ENCODE results near the gene MARVELD3. TPM values are rescaled to one million over a fixed set of nuclear protein-coding genes. Genes with fewer than 3 reads are reported as not detected.

The MARVELD3 gene
- total RNA-seq, 2 donors from 2014 or later, result 14.5 to 58.7 TPM

- no peak for TF ChIP-seq CTCF (IDR thresholded peaks at IDR 0.05)
- no peaks in the 10 kb centered on the region for H3K36me3 ChIP-seq (replicated peaks in 1 of 2; ENCODE audit: insufficient read depth in 1 of 2, low read depth in 2 of 2)
- H3K9me3 ChIP-seq, result no peaks in the 10 kb centered on the region
- no peak overlapping the region for H3K4me3 ChIP-seq
- H3K27me3 ChIP-seq, result no peaks in the 10 kb centered on the region
- ATAC-seq, result no peak
- no peak for DNase-seq
- 93 to 98% methylated on average over 5 of the region's 5 CpGs for WGBS, 2 donors
- H3K4me1 ChIP-seq, result no peaks in the 10 kb centered on the region
- intact Hi-C loops (cut with DNase I), result no loop called here
- H3K27ac ChIP-seq, result no peak overlapping the region
These were observed 47.0 kb downstream of the MARVELD3 start for GRCh38 chr16:71672803-71673581.

GRCh38 chr16:71673582-71673973 is 47.6 kb downstream of the MARVELD3 start:
- H3K4me3 ChIP-seq, result no peak overlapping the region
- ATAC-seq, result no peak
- 96 to 100% methylated on average over 1 of the region's 1 CpG for WGBS, 2 donors

GRCh38 chr16:71674229-71674628 is 48.2 kb downstream of the MARVELD3 start:
- Histone ChIP-seq H3K27me3 (no peaks in the 10 kb centered on the region), H3K4me3 (no peak overlapping the region), H3K36me3 (replicated peaks in 1 of 2; ENCODE audit: insufficient read depth in 1 of 2, low read depth in 2 of 2) (no peaks in the 10 kb centered on the region), H3K9me3 (no peaks in the 10 kb centered on the region), H3K4me1 (no peaks in the 10 kb centered on the region), H3K27ac (no peak overlapping the region)
- DNase-seq (no peak), ATAC-seq (no peak)
- WGBS, 2 donors, result 92 to 97% methylated on average over 2 of the region's 2 CpGs
- TF ChIP-seq POLR2A (IDR thresholded peaks at IDR 0.05) (no peak), CTCF (IDR thresholded peaks at IDR 0.05) (no peak)
- intact Hi-C loops (cut with DNase I), result no loop called here

More at GRCh38 chr16:71673582-71673973, 47.6 kb downstream of the MARVELD3 start:
- Histone ChIP-seq H3K4me1 (no peaks in the 10 kb centered on the region), H3K36me3 (replicated peaks in 1 of 2; ENCODE audit: insufficient read depth in 1 of 2, low read depth in 2 of 2) (no peaks in the 10 kb centered on the region), H3K27me3 (no peaks in the 10 kb centered on the region), H3K9me3 (no peaks in the 10 kb centered on the region), H3K27ac (no peak overlapping the region)
- intact Hi-C loops (cut with DNase I), result no loop called here
- DNase-seq, result no peak
- TF ChIP-seq POLR2A (IDR thresholded peaks at IDR 0.05), result no peak
- no peak for TF ChIP-seq CTCF (IDR thresholded peaks at IDR 0.05)

GRCh38 chr16:71675380-71675779 is 49.4 kb downstream of the MARVELD3 start:
- H3K36me3 ChIP-seq (replicated peaks in 1 of 2; ENCODE audit: insufficient read depth in 1 of 2, low read depth in 2 of 2), result no peaks in the 10 kb centered on the region
- no peak overlapping the region for H3K4me3 ChIP-seq
- ATAC-seq (no peak), DNase-seq (no peak)
- 78 to 79% methylated on average over 3 of the region's 3 CpGs for WGBS, 2 donors
- H3K4me1 ChIP-seq, result no peaks in the 10 kb centered on the region
- no peaks in the 10 kb centered on the region for H3K9me3 ChIP-seq
- no peak overlapping the region for H3K27ac ChIP-seq
- no peaks in the 10 kb centered on the region for H3K27me3 ChIP-seq
- TF ChIP-seq CTCF (IDR thresholded peaks at IDR 0.05) (no peak), POLR2A (IDR thresholded peaks at IDR 0.05) (no peak)
- intact Hi-C loops (cut with DNase I), result no loop called here

GRCh38 chr16:71676236-71676635 is 50.3 kb downstream of the MARVELD3 start:
- no peaks in the 10 kb centered on the region for H3K36me3 ChIP-seq (replicated peaks in 1 of 2; ENCODE audit: insufficient read depth in 1 of 2, low read depth in 2 of 2)
- WGBS, 2 donors, result 75 to 83% methylated on average over 5 of the region's 5 CpGs
- no peak overlapping the region for H3K27ac ChIP-seq
- H3K4me1 ChIP-seq, result no peaks in the 10 kb centered on the region
- DNase-seq (no peak), ATAC-seq (no peak)
- H3K4me3 ChIP-seq, result no peak overlapping the region
- H3K9me3 ChIP-seq, result no peaks in the 10 kb centered on the region
- TF ChIP-seq CTCF (IDR thresholded peaks at IDR 0.05) (no peak), POLR2A (IDR thresholded peaks at IDR 0.05) (no peak)
- intact Hi-C loops (cut with DNase I), result no loop called here
- no peaks in the 10 kb centered on the region for H3K27me3 ChIP-seq

Data from body of pancreas (tissue), 4 donors.